ENCODE results near the gene SAA2.

- TF ChIP-seq, protein P1, sequence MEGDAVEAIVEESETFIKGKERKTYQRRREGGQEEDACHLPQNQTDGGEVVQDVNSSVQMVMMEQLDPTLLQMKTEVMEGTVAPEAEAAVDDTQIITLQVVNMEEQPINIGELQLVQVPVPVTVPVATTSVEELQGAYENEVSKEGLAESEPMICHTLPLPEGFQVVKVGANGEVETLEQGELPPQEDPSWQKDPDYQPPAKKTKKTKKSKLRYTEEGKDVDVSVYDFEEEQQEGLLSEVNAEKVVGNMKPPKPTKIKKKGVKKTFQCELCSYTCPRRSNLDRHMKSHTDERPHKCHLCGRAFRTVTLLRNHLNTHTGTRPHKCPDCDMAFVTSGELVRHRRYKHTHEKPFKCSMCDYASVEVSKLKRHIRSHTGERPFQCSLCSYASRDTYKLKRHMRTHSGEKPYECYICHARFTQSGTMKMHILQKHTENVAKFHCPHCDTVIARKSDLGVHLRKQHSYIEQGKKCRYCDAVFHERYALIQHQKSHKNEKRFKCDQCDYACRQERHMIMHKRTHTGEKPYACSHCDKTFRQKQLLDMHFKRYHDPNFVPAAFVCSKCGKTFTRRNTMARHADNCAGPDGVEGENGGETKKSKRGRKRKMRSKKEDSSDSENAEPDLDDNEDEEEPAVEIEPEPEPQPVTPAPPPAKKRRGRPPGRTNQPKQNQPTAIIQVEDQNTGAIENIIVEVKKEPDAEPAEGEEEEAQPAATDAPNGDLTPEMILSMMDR (IDR thresholded peaks at IDR 0.05): no peak
- TF ChIP-seq POLR2AphosphoS5 (IDR thresholded peaks at IDR 0.05): no peak
Measured at GRCh38 chr11:18209058-18209457, 39.4 kb downstream of the SAA2 start.
